ENCODE results near the gene HERPUD2.

DNA sequence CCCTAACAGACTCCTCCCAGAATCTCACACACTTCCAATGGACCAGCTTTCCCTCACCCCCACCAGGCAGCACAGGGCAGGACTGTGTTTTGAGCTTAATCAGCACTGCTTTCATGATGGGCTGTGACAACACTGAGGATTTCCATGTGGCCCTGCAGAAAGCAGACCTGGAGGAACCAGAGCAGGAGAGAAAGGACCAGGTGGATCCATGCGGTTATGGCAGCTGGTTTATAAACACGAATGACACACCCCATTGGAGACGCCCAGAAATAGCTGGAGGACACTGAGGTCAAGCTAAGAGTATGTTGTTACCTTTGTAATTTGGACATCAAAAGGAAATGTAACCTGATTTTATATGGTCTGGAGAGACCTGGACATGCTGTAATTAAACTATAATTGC lies 31.7 kb upstream of the HERPUD2 start:
- TF ChIP-seq CTCF (IDR thresholded peaks at IDR 0.05) = no peak
- no peak for TF ChIP-seq EP300 (IDR thresholded peaks at IDR 0.05)
- TF ChIP-seq POLR2A (IDR thresholded peaks at IDR 0.05) = no peak
- TF ChIP-seq POLR2AphosphoS5 (IDR thresholded peaks at IDR 0.05) = no peak
